K562 (cell line): Measurements from ENCODE around the gene WTAP. TPM values are rescaled to one million over a fixed set of nuclear protein-coding genes. Genes with fewer than 3 reads are reported as not detected.

Source experiments
- ATAC-seq: fragments of 200-7000 bp; cut with Tn5 transposase; 3 replicates; pipeline ENCODE4 v1.9.1; 2020; ENCODE audit warnings: moderate library complexity
- BruUV-seq: library from RNA; stranded (reverse); fragments of 400-500 nt; replicated peaks from 2 replicates; lab custom pipeline; 2021; lab: Mats Ljungman, UMichigan
- CTCF ChIA-PET: fragments of 300-600 bp; formaldehyde crosslinking; extraction: SDS; loops from one replicate; lab custom pipeline; 2021; ENCODE audit warnings: low intra/inter-chr PET ratio; lab: Yijun Ruan, JAX
- POLR2A ChIA-PET: fragments of 300-600, 350-650 bp; sonication (Branson Sonifier 250); formaldehyde crosslinking; extraction: SDS; loops from one replicate; lab custom pipeline; 2021; ENCODE audit warnings: antibody characterized with exemption, inconsistent platforms; lab: Yijun Ruan, JAX
- DNase-seq, 4 experiments: peaks; one replicate each; pipeline versions ENCODE4 v3.0.0 to v3.0.0-alpha.2; 2011 to 2018; ENCODE audit warnings: low spot score in 3 of 4, mixed read lengths in 3 of 4; ENCODE audit errors: extremely low read depth in 1 of 4
- FAIRE-seq: peaks from 2 replicates; lab custom pipeline; 2011; peaks lifted over from hg19 to GRCh38; lab: Jason Lieb, UNC
- H2AFZ ChIP-seq: 2 replicates; pipeline ENCODE4 v1.6.0; 2011; ENCODE audit warnings: low read depth, low read length, control low read depth, inconsistent platforms
- H3K27ac ChIP-seq: fragments of 200-600 bp; 3 replicates; pipeline ENCODE4 v1.8.0; 2011; ENCODE audit warnings: low read depth, mild to moderate bottlenecking, control low read depth, inconsistent platforms, low read length, moderate library complexity, mixed read lengths; ENCODE audit errors: extremely low read depth
- H3K27me3 ChIP-seq, 2 experiments: fragments of 300-600 bp in 1 of 2; 2 replicates in 1 of 2; 3 replicates in 1 of 2; pipeline versions ENCODE4 v1.6.0 to v1.8.0; 2011; ENCODE audit warnings: inconsistent platforms in 2 of 2, low read length in 2 of 2, mild to moderate bottlenecking in 1 of 2, mixed read lengths in 1 of 2, moderate library complexity in 1 of 2; ENCODE audit not compliant: control insufficient read depth in 2 of 2, insufficient read depth in 2 of 2
- H3K36me3 ChIP-seq: fragments of 300-600 bp; 3 replicates; pipeline ENCODE4 v1.8.0; 2011; ENCODE audit warnings: mild to moderate bottlenecking, low read length, inconsistent platforms; ENCODE audit not compliant: control insufficient read depth, insufficient read depth
- H3K4me1 ChIP-seq, 2 experiments: fragments of 200-600 bp in 1 of 2; replicated peaks in 1 of 2; 2 replicates in 1 of 2; 3 replicates in 1 of 2; pipeline versions ENCODE4 v1.5.1 to v1.8.0; 2011; ENCODE audit warnings: inconsistent platforms in 2 of 2, low read length in 2 of 2, mild to moderate bottlenecking in 1 of 2, mixed read lengths in 1 of 2, moderate library complexity in 1 of 2; ENCODE audit not compliant: control insufficient read depth in 2 of 2, insufficient read depth in 2 of 2
- H3K4me2 ChIP-seq: 2 replicates; pipeline ENCODE4 v1.6.1; 2011; ENCODE audit warnings: low read length, control low read depth, inconsistent platforms, mixed read lengths; ENCODE audit not compliant: insufficient read depth
- H3K4me3 ChIP-seq: fragments of 200-600 bp; sonication (generic), shearing (Covaris generic); 2 replicates; pipeline ENCODE4 v1.5.1; 2016; ENCODE audit warnings: control low read depth, inconsistent platforms
- H3K79me2 ChIP-seq: fragments of 200-600 bp; 3 replicates; pipeline ENCODE4 v1.8.0; 2011; ENCODE audit warnings: low read length, inconsistent platforms; ENCODE audit not compliant: control insufficient read depth, insufficient read depth
- H3K9ac ChIP-seq, 2 experiments: 2 replicates each; pipeline versions ENCODE4 v1.6.0 to v1.6.1; 2011; ENCODE audit warnings: low read depth in 2 of 2, low read length in 2 of 2, control low read depth in 1 of 2, inconsistent platforms in 1 of 2, mild to moderate bottlenecking in 1 of 2, mixed read lengths in 1 of 2; ENCODE audit not compliant: insufficient read depth in 1 of 2
- H3K9me1 ChIP-seq: one replicate; pipeline ENCODE4 v1.6.0; 2011; ENCODE audit warnings: inconsistent platforms, mild to moderate bottlenecking, low read length, moderate library complexity; ENCODE audit not compliant: control insufficient read depth, insufficient read depth
- H3K9me3 ChIP-seq: replicated peaks from 2 replicates; pipeline ENCODE4 v1.5.1; 2011; ENCODE audit warnings: low read depth, low read length, inconsistent platforms; ENCODE audit not compliant: control insufficient read depth, insufficient read depth
- H4K20me1 ChIP-seq: replicated peaks from 2 replicates; pipeline ENCODE4 v1.6.1; 2011; ENCODE audit warnings: low read length, inconsistent platforms, mixed read lengths; ENCODE audit not compliant: control insufficient read depth, insufficient read depth
- PURB ChIP-seq: sonication (generic); formaldehyde crosslinking; IDR thresholded peaks from 2 replicates; pipeline ENCODE4 v1.9.0; 2021; ENCODE audit warnings: low read depth, mild to moderate bottlenecking, missing genetic modification reagents
- SIN3B ChIP-seq: fragments of 450-650 bp; IDR thresholded peaks from 2 replicates; pipeline ENCODE4 v1.6.1; 2017; ENCODE audit warnings: low read depth, mild to moderate bottlenecking, moderate library complexity
- SMAD4 ChIP-seq: fragments of 250-450 bp; sonication (Bioruptor Pico); conservative IDR thresholded peaks from 2 replicates; pipeline ENCODE4 v1.8.0; 2021; ENCODE audit warnings: inconsistent platforms, mild to moderate bottlenecking, moderate library complexity
- SP2 ChIP-seq: IDR thresholded peaks from 2 replicates; pipeline ENCODE4 v1.6.1; 2011; ENCODE audit warnings: mild to moderate bottlenecking, low read depth, low read length, moderate library complexity; ENCODE audit not compliant: poor library complexity, severe bottlenecking; ENCODE audit errors: extremely low read depth
- ZFP1 ChIP-seq: fragments of 450-650 bp; formaldehyde crosslinking; IDR thresholded peaks from 2 replicates; pipeline ENCODE4 v1.4.0; 2020; ENCODE audit warnings: mild to moderate bottlenecking, mixed read lengths
- WGBS: fragments of 100-300 bp; shearing (Covaris generic); methylation state at CpG from one replicate; pipeline ENCODE4 v1.1.6; 2016; ENCODE audit warnings: low coverage, mixed read lengths; ENCODE audit not compliant: insufficient coverage; ENCODE audit errors: missing lambda C conversion rate; 5-methylcytosine and 5-hydroxymethylcytosine counted together
- in situ Hi-C: fragments of 300-500 bp; cut with MboI; formaldehyde crosslinking; loops from 4 replicates; pipeline ENCODE4 v1.15.0; 2018; ENCODE audit warnings: inconsistent platforms, mixed read lengths
- intact Hi-C: fragments of 100-400 bp; cut with micrococcal nuclease; formaldehyde crosslinking; loops from 2 replicates; pipeline ENCODE4 v1.14.2; 2022
- polyA plus RNA-seq, 8 experiments: library from polyadenylated mRNA; depleted of rRNA in 4 of 8; stranded (reverse) in 5 of 8; unstranded in 3 of 8; fragments of >200 nt; fragmentation: Nextera tagmentation in 2 of 8; fragmentation: Illumina TruSeq in 1 of 8; extraction: Ambion mirVana in 2 of 8; extraction: Trizol in 1 of 8; gene quantifications; 2 replicates each; pipeline versions ENCODE4 v1.2.1 to v1.2.3, GENCODE V29; 2011 to 2014; ENCODE audit warnings: inconsistent platforms in 1 of 8, missing spikeins in 1 of 8
- total RNA-seq, 7 experiments: library from RNA; depleted of rRNA in 6 of 7; stranded (reverse); fragments of >200 nt in 6 of 7; fragmentation: Illumina TruSeq in 2 of 7; extraction: Trizol in 2 of 7; gene quantifications; 2 replicates each; pipeline versions ENCODE4 v1.2.1 to v1.2.3, GENCODE V29; 2011 to 2021; ENCODE audit warnings: low replicate concordance in 1 of 7
- TF ChIP-seq, protein P1 (sequence below), 2 experiments: fragments of 450-650 bp; IDR thresholded peaks; 2 replicates each; pipeline ENCODE4 v1.6.1; 2018; ENCODE audit warnings: mild to moderate bottlenecking in 2 of 2, low read depth in 1 of 2; ENCODE audit not compliant: partially characterized antibody in 2 of 2
- TF ChIP-seq, protein P2 (sequence below): fragments of 450-650 bp; conservative IDR thresholded peaks from 2 replicates; pipeline ENCODE4 v1.6.1; 2016; ENCODE audit warnings: missing genetic modification characterization, low read depth, mild to moderate bottlenecking, control low read depth, missing compliant biosample characterization
- TF ChIP-seq, protein P3 (sequence below), 3 experiments: IDR thresholded peaks in 2 of 3; conservative IDR thresholded peaks in 1 of 3; 2 replicates each; pipeline ENCODE4 v1.5.1; 2011 to 2012; ENCODE audit warnings: low read length in 3 of 3, mild to moderate bottlenecking in 3 of 3, control low read depth in 2 of 3, improper control_type of control experiment in 1 of 3, inconsistent platforms in 1 of 3, low read depth in 1 of 3, mixed read lengths in 1 of 3, moderate library complexity in 1 of 3; ENCODE audit not compliant: insufficient read depth in 2 of 3
- TF ChIP-seq, protein P4 (sequence below): sonication (generic); formaldehyde crosslinking; IDR thresholded peaks from 2 replicates; pipeline ENCODE4 v1.8.0; 2022; ENCODE audit warnings: mild to moderate bottlenecking, missing genetic modification reagents

WTAP gene
- total and polyA plus RNA-seq, 9 of the 15 experiments (the other 6 are each of a cell fraction or from before 2014, with no cell fraction given): 52.4 to 156 (median 110) TPM

DNA sequence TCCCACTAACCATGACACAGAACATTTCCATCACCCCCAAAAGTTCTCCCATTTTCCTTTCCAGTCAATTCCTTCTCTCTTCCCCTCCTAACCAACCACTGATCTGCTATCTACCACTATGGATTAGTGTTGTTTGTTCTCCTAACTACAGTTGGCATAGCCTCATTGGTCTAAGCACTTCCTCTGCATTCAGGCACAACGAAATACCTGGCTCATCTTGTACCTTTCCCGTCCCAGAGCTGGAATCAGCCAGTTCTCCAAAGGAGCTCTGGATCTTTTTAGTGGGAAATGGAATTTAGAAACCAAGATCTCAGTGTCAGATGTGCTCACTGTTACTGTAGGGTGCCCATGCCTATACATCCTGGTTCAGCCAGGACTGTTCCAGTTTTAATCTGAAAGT lies 4.0 kb upstream of the WTAP start:
- DNase-seq (no peak), ATAC-seq (no peak), FAIRE-seq (no peak)
- Histone ChIP-seq H3K9me3 (peaks cover 5% of the 10 kb centered on the region; the same call in 1 of the 2 replicates), H2AFZ (no peak overlapping the region), H3K4me2 (no peak overlapping the region), H3K4me3 (no peak overlapping the region), H3K79me2 (peaks cover 58% of the 10 kb centered on the region), H3K27me3 (no peaks in the 10 kb centered on the region), H3K36me3 (peaks cover 11% of the 10 kb centered on the region; the same call in 2 of the 3 replicates), H3K9ac (no peak overlapping the region), H4K20me1 (0 out of 2 replicates have a peak, but pooled peaks cover under 1% of the 10 kb centered on the region), H3K9me1 (no peaks in the 10 kb centered on the region), H3K27ac (no peak overlapping the region), H3K4me1 (peaks cover 12% of the 10 kb centered on the region in 2 experiments)
- intact Hi-C loops (loop anchor here (5.0 to 10.0 kb wide), 2 partner anchors 129 to 252 kb away; no protein-coding TSS in a partner anchor), in situ Hi-C loops (no loop called here)
- ChIA-PET CTCF (no interaction called here), POLR2A (interaction anchor here (0.6 to 1.4 kb wide), 3 partner anchors 11 to 365 kb away, joined by 3 read pairs; no protein-coding TSS in a partner anchor)
- no TSS peak for BruUV-seq
- WGBS: 94% methylated on average over 2 of the region's 2 CpGs
- no peak for TF ChIP-seq PURB (CRISPR knock-in tag)
- no peak for TF ChIP-seq SMAD4 (CRISPR knock-in tag)
- TF ChIP-seq, protein P1, sequence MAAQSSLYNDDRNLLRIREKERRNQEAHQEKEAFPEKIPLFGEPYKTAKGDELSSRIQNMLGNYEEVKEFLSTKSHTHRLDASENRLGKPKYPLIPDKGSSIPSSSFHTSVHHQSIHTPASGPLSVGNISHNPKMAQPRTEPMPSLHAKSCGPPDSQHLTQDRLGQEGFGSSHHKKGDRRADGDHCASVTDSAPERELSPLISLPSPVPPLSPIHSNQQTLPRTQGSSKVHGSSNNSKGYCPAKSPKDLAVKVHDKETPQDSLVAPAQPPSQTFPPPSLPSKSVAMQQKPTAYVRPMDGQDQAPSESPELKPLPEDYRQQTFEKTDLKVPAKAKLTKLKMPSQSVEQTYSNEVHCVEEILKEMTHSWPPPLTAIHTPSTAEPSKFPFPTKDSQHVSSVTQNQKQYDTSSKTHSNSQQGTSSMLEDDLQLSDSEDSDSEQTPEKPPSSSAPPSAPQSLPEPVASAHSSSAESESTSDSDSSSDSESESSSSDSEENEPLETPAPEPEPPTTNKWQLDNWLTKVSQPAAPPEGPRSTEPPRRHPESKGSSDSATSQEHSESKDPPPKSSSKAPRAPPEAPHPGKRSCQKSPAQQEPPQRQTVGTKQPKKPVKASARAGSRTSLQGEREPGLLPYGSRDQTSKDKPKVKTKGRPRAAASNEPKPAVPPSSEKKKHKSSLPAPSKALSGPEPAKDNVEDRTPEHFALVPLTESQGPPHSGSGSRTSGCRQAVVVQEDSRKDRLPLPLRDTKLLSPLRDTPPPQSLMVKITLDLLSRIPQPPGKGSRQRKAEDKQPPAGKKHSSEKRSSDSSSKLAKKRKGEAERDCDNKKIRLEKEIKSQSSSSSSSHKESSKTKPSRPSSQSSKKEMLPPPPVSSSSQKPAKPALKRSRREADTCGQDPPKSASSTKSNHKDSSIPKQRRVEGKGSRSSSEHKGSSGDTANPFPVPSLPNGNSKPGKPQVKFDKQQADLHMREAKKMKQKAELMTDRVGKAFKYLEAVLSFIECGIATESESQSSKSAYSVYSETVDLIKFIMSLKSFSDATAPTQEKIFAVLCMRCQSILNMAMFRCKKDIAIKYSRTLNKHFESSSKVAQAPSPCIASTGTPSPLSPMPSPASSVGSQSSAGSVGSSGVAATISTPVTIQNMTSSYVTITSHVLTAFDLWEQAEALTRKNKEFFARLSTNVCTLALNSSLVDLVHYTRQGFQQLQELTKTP (IDR thresholded peaks at IDR 0.05; ENCODE audit: low read depth in 1 of 2, partially characterized antibody in 2 of 2): no peak
- TF ChIP-seq, protein P2, sequence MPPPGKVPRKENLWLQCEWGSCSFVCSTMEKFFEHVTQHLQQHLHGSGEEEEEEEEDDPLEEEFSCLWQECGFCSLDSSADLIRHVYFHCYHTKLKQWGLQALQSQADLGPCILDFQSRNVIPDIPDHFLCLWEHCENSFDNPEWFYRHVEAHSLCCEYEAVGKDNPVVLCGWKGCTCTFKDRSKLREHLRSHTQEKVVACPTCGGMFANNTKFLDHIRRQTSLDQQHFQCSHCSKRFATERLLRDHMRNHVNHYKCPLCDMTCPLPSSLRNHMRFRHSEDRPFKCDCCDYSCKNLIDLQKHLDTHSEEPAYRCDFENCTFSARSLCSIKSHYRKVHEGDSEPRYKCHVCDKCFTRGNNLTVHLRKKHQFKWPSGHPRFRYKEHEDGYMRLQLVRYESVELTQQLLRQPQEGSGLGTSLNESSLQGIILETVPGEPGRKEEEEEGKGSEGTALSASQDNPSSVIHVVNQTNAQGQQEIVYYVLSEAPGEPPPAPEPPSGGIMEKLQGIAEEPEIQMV (tag): no peak
- no peak for TF ChIP-seq ZFP1 (CRISPR knock-in tag)
- TF ChIP-seq, protein P3, sequence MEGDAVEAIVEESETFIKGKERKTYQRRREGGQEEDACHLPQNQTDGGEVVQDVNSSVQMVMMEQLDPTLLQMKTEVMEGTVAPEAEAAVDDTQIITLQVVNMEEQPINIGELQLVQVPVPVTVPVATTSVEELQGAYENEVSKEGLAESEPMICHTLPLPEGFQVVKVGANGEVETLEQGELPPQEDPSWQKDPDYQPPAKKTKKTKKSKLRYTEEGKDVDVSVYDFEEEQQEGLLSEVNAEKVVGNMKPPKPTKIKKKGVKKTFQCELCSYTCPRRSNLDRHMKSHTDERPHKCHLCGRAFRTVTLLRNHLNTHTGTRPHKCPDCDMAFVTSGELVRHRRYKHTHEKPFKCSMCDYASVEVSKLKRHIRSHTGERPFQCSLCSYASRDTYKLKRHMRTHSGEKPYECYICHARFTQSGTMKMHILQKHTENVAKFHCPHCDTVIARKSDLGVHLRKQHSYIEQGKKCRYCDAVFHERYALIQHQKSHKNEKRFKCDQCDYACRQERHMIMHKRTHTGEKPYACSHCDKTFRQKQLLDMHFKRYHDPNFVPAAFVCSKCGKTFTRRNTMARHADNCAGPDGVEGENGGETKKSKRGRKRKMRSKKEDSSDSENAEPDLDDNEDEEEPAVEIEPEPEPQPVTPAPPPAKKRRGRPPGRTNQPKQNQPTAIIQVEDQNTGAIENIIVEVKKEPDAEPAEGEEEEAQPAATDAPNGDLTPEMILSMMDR (IDR thresholded peaks at IDR 0.05 in 2 of 3, conservative IDR thresholded peaks at IDR 0.05 in 1 of 3; ENCODE audit: insufficient read depth in 2 of 3, low read depth in 1 of 3, low read length in 3 of 3): no peak
- TF ChIP-seq, protein P4, sequence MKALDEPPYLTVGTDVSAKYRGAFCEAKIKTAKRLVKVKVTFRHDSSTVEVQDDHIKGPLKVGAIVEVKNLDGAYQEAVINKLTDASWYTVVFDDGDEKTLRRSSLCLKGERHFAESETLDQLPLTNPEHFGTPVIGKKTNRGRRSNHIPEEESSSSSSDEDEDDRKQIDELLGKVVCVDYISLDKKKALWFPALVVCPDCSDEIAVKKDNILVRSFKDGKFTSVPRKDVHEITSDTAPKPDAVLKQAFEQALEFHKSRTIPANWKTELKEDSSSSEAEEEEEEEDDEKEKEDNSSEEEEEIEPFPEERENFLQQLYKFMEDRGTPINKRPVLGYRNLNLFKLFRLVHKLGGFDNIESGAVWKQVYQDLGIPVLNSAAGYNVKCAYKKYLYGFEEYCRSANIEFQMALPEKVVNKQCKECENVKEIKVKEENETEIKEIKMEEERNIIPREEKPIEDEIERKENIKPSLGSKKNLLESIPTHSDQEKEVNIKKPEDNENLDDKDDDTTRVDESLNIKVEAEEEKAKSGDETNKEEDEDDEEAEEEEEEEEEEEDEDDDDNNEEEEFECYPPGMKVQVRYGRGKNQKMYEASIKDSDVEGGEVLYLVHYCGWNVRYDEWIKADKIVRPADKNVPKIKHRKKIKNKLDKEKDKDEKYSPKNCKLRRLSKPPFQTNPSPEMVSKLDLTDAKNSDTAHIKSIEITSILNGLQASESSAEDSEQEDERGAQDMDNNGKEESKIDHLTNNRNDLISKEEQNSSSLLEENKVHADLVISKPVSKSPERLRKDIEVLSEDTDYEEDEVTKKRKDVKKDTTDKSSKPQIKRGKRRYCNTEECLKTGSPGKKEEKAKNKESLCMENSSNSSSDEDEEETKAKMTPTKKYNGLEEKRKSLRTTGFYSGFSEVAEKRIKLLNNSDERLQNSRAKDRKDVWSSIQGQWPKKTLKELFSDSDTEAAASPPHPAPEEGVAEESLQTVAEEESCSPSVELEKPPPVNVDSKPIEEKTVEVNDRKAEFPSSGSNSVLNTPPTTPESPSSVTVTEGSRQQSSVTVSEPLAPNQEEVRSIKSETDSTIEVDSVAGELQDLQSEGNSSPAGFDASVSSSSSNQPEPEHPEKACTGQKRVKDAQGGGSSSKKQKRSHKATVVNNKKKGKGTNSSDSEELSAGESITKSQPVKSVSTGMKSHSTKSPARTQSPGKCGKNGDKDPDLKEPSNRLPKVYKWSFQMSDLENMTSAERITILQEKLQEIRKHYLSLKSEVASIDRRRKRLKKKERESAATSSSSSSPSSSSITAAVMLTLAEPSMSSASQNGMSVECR (CRISPR knock-in tag): no peak
- no peak for TF ChIP-seq SIN3B
- no peak for TF ChIP-seq SP2
